ENCODE measurements around the gene APAF1.
A peak's percentile ranks its signal among the peaks of the same experiment; 100 is the strongest.
"Not testable (repeated sequence)": the region's sequence is repeated elsewhere in the genome, so short reads cannot be mapped to it uniquely, and the experiment has no call there.

The APAF1 gene

DNA sequence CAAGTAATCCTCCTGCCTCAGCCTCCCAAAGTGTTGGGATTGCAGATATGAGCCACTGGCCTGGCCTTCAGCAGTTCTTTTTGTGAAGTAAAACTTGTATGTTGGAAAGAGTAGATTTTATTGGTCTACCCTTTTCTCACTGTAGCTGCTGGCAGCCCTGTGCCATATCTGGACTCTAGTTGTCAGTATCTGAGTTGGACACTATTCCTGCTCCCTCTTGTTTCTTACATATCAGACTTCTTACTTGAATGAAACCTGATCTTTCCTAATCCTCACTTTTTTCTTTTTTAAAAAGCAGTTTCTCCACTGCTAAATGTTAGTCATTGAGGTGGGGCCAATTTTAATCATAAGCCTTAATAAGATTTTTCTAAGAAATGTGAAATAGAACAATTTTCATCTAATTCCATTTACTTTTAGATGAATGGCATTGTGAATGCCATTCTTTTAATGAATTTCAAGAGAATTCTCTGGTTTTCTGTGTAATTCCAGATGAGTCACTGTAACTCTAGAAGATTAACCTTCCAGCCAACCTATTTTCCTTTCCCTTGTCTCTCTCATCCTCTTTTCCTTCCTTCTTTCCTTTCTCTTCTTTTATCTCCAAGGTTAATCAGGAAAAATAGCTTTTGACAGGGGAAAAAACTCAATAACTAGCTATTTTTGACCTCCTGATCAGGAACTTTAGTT lies 88.7 kb downstream of the APAF1 start:
- DNase-seq, result no peak

DNA sequence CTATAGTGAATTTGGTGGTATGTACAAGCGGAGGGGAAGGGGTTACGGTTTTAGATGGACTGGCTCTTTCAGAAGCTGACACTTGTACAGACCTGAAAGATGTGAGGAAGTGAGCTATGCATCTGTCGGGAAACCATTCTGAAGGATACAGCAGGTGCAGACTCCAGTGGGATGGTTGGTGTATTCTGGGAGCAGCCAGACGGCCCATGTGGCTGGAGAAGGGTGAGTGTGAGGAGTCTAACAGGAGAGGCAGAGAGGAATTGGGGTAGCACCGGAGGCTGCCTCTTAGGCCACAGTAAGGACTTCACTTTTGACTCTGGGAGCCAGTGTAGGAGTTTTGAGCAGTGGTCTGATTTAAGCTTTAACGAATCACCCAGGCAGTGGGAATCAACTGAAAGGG lies 90.7 kb downstream of the APAF1 start:
- no peak for DNase-seq

DNA sequence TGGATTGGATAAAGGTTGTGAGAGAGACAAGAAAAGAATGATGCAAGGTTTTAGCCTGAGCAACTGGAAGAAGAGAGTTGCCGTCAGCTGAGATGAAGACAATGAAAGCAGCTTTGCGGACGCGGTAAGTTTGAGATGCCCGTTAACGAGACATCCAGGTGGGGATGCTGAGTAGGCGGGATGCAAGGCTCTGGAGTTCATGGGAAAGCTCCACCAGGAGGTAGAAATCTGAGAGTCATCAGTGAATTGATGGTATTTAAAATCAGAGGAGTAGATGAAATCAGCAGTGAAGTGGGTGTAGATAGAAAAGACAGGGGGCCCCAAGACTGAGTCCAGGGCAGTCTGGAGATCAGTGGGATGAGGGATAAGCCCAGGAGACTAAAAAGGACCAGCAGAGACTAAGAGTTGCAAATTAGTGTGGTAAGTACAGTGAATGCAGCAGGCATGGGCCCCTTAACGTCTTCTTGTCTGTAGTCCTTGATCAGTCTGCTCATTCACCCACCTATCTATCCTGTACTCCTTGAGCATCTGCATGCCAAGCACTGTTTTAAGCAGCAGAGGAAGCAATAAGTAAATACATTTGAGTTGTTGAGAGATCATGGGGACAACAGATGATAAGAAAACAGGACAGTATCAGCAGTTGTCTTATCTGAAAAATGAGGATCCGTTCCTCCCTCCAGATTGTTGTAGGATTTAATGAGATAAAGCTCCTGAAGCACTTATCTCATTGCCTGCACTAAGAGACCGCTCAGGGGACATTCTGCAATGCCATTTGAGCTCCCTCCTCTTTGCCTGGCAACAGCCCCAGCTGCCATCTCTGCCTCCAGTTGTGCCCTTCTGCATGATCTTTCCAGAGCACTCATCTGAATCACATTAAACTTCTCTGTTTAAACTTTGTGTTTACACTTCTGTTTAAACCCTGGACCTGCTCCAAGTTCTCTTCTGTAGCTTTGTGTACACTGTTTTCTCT lies 91.5 kb downstream of the APAF1 start:
- DNase-seq, result peak; percentile 34

DNA sequence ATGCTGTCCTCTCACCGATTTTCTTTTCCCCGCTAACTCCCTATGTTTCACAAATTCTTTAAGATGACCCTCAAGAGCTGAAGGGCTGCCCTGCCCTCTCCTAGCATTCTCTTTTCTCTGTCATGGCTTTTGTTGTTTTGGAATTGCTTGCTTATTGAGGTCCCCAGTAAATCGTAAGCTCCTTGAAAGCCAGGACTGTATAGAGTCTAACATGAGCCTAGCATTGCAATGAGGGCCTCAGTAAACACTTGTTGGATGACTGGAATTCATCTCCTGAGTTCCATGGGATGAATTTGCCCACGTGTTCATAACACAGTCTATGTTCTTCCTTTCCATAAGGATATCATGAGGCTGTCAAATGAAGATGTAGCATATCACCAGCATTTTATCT lies 92.2 kb downstream of the APAF1 start:
- no peak for DNase-seq

DNA sequence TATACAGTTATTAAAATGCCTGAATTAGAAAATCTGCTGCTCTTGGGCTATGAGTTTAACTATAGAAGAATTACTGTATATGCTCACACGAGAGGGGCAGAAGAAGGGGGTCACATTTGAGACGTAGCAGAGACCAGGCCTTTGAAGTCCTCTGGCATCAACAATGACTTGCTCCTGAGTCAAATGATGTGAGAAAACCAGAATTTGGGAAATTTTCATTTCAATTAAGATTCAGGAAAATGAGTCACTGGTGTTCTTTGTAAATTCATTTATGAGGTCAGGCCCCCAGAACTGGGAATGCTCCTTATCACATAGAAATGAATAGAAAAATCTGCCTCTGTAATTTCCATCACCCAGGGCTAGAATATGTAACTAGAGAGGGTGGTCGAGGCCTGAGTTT lies 92.9 kb downstream of the APAF1 start:
- DNase-seq, result no peak

DNA sequence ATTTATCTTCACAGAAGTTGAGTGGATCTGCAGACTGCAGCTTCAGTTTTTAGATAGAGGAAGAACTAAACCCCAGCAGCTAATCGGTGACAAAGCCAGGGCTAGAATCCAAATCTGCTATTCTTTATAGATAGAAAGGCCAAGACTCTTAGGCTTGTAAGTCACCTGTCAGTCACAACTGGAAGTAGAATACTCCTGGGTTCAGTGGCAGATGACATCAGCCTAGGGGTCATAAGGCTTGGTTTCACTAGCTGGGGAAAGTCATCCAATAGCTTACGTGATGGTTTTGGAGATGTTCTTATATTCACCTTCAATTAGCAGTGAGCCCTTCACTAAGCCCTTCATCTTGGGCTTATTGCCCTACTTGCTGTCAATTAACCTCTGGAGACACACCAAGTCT lies 93.4 kb downstream of the APAF1 start:
- DNase-seq, result no peak

DNA sequence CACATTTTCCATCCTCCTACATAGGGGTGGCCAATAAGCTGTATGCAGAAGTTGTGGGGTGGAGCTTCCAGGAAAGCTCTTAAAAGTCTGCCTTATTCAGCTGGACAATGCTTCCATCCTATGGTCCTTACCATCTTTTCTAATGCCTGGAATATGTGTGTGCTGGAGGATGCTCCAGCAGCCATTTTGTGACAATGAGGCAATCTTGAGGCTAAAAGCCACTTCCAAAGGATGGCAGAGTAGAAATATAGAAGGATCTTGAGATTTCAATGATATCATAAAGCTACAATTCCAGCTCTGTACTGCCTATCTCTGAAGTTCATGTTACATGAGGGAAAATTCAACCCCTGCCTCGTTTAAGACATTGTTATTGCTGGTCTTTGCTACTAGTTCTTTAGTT lies 95.7 kb downstream of the APAF1 start:
- no peak for DNase-seq

DNA sequence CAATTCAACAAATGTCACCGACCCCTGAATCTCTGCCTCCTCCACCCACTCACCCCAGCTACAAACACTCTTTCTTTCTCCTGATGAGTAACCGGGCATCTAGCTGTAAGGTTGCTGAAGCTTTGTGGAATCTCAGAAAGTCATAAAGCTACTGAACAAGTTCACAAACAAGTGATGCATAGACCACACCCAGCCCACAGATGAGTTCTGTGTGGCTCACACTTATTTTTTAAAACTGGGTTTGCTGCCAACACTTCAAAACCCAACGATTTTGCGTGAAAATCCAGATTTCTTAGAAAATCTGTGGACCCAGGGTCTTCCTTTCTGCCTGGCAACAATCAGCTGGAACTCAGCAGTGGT lies 96.1 kb downstream of the APAF1 start:
- DNase-seq, result no peak

DNA sequence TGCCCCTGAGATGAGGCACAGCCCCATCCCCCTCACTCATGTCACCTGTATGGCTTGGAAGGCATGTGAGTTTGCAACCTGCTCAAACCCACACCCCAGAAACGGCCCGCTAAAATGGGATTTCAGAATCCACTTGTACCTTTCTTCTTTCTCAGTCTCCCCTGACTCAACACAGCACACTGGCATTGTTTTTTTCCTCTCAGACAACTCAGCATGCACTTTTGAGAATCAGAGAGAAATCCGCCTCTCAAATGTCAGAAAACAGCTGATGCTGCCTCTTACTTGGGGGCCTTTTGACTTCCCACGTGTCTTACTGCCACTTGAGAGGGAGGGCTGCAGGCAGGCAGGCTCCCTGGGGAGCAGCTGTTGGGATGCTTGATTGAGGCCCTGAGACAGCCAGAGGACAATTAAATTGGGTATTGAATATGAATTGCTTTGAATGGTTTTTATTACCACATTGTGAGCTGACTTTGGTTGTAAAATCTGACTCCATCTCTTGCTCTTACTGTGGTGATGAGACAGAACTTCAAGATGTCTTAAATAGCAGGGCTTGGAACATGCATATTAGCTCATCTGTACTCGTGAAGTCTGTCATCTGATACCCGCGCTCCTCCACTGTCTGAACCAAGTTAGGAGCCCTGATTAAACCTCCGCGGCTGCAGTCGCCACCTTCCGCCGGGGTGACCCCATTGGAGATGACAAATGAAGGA lies 96.6 kb downstream of the APAF1 start:
- no peak for DNase-seq

DNA sequence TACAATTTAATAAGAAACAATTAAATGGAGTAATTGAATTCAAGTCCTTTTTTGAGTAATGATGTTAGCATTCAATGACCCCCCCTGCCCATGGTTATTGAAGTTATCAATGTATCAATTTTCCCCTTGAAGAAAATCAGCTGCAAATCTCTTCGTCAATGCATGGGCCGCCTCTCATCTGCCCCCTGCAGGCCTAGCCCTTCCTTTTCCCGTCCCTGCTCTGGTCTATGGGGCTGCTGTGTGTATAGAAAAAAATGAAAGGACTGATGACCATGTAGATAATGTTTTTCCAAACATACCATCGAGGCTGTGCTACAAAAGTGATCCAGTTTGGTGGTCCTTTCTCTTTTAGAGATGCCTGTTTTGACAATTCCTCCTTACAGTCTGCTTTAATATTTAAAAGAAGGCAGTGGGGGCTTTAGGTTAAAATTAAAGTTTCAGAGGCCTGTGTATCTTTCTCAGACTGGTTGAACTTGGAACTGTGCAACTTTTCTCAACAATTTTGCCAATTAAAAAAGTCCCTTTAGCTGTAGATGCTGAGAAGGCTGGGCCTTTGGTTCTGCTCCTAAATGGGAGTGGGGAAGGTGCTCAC lies 98.4 kb downstream of the APAF1 start:
- peak; percentile 64 for DNase-seq

DNA sequence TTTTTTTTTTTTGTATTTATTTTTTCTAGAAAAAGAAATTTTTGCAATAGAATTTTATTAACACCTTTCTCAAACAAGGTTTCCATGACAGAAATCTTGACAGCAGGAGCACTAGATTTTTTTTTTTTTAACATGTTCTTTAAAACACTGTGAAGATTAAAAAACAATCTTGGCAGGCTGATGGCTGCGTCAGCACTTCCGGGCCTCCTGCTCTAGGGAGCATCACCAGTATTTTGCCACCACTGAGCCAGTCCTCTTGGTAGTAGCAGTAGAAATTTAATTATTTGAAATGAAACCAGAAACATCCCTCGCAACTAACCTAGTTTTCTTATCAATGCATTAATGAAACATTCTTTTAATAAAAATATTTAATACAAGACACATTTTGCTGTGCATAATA lies 99.6 kb downstream of the APAF1 start:
- no peak for DNase-seq

DNA sequence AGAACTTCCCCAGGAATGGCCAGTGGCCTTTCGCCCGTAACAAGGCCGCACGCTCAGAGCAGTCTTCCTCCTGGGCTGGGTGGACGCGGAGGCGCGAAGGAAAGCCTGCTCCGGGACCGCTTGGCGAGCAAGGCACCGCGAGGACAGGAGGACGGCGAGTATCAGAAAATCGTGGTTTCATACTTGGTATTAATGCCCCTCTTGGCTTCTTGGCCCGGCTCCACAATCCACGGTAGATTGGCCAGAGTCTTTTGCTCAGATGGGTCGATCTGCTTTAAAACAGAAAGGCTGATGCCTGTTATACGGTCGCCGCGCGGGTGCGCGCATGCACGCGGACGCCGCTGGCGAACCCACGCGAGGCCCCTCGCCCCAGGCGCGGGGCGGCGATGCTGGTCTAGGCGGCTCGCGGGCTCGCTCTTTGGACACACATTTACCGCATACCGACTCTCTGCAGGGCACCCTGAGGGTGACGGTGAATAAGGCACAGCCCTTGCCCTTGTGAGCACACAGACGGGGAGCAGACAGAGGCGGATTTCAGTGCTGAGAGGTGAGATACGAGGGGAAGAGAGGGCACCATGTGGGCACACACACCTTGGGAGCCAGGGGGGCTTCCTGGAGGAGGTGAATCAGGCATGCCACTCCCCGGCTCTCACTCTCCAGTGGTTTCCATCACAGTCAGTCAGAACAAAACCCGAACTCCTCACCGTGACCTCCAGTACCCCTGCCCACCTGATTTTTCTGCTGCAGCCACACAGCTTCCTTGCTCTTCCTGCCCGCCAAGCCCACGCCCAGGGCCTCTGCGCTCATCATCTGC lies 100.7 kb downstream of the APAF1 start:
- DNase-seq, result no peak

DNA sequence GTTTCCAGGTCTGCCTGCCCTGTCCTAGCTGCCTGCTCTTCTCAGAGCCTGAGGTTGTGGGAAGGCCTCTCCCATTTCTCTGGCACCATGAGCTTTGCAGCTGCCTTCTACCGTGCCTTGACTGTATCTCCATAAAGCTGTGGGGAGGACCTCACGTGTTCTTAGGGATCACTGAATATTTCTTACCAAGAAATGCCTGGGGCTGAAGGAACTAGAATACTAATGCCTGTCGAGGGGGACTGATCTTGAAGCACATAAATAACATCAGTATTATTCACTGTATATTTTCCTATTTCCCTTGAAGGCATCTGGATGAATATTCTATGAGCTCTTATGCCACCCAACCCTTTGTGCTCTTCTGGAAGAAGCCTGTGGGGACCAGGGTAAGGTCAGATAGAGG lies 103.4 kb downstream of the APAF1 start:
- no peak for DNase-seq

DNA sequence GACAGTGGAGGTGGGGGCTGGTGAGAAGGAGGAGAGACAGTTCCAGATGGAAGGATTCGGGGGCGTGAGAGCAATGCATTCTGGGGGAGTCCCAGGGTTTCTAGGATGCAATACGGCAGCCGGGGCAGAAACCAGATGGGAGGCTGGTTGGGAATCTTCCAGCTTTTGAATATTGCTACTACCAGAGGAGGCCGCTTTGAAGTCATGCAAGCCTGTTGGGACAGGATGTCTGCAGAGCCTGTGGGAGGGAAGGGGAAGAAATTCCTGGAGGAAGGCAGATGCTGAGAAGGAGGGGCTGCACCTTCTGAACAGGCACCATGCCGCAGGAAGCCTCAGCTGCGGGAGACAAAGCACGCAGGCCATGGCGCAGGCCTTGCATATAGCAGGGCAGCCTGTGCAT lies 105.4 kb downstream of the APAF1 start:
- DNase-seq, result no peak

DNA sequence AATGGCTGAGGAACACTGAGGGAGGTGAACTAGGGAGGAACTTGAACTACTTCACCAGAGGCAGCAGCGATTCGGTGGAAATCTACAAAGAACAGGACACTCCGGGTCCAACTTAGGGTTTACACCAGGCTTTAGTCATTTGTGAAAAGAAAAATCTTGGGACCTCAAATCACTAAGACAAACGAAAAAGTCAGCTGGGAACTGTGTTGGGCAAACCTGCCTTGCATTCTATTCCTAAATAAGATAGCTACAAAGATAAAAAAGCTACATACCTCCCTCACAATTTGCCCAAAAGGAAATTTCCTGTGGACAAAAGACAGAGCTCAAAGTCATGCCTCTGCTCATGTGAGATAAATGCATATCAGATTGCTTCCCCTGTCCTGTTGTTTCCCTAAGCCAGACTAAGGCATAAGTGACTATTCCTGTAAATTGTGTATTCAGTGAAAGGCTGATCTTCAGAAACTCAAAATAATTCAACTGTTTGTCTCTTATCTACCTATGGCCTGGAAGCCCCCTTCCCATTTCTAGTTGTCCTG lies 106.6 kb downstream of the APAF1 start:
- peak; percentile 54 for DNase-seq

DNA sequence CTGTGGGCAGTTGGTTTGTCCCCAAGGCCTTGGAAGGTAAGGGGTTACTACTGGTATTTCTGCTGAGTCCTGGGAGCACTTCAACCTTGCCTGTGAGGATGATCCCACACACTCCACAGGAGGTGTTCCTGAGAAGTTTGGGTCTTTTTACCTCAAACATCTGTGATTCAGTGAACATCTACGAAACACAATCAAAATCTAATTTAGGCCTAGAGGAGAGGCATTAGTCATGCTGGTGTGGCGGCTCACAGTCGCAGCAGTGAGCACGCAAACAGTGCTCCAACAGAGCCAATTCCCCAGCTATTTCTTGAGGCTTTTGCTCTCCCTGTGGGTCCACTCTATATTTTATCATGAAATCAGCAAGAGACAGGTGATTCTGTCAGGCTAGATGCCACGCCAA lies 107.6 kb downstream of the APAF1 start:
- no peak for DNase-seq

DNA sequence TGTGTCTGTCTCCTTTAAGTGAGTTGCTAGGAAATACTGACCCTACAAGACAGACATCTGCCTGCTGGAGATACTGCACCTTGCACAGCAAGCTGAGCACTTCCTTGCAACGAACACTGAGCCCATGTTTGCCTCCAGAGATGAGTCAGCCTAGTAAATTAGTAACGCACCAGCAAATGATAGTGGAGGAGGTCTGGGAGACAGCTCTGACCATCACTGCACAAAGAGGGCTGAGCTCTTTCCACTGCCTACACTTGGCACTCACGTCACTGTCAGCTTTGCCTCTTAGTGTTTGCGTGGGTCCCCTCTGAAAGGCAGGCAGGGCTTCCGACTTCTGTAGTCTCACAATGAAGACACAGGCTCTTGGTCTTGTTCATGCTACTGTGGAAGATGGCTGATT lies 109.0 kb downstream of the APAF1 start:
- DNase-seq, result peak; percentile 36

DNA sequence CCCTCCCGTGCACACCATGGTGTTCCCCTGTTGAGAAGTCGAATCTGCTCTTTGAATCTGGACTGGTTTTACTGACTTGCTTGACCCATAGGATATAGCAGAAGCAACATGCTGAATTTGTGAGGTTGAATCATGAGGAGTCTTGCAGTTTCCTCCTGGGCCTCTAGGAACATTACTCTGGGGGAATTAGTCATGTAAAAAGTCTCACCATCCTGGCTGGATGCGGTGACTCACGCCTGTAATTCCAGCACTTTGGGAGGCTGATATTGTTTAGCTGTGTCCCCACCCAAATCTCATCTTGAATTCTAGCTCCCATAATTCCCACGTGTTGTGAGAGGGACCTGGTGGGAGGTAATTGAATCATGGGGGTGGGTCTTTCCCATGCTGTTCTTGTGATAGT lies 110.8 kb downstream of the APAF1 start:
- not testable (repeated sequence) for DNase-seq

DNA sequence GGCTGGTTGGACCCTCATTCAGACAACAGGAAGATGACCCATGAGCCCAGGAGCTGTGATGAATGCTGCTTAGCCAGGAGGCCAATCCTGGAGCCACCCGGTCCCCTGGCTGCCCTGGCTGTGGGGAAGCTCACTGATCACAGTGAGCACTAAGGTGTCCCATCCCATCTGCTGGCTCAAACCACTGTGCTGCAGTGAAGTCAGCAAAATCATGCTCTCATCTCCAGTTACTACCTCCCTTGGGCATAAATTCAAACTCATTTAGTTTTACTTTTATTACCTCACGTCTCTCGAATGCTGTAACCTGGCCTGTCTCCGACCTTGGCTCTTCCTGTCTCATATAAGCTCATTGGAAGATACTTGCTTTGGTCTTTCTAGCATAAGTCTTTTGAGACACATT lies 112.4 kb downstream of the APAF1 start:
- DNase-seq, result no peak

DNA sequence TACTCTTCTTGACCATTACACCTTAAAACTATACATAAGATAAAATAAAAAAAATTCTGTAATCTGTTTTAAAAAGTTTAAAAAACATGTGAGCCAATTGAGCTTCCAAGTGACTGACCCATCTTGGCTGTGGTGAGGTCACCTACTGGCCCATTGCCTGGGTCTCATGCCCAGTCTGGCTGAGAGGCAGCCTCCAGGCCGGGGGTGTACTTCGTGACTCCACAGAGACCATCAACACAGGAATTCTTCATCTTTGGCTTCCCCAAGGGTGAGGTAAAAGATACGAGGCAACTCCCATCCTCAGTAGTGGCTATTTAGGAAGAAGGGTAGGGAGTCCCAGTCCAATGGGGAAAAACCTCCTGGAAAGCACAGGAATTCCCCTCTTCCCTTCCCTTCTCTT lies 113.2 kb downstream of the APAF1 start:
- DNase-seq, result no peak

DNA sequence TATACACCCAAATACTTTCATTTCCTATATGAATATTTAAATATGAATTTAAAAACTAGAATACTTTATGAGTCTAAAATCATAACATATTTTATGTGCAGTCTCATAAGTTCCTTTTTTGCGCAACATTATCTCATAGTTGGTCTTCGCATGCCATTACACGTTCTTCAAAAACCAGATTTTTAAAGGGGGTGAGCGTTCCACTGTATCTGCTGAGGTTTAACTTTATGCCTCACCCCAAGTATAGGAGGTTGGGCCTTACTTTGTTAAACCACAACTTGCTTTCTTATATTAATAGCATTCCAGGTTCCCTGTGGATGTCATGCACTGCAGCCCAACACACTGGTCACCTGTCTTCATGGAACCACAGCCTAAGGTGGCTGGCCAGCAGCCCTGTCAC lies 118.6 kb downstream of the APAF1 start:
- no peak for DNase-seq

DNA sequence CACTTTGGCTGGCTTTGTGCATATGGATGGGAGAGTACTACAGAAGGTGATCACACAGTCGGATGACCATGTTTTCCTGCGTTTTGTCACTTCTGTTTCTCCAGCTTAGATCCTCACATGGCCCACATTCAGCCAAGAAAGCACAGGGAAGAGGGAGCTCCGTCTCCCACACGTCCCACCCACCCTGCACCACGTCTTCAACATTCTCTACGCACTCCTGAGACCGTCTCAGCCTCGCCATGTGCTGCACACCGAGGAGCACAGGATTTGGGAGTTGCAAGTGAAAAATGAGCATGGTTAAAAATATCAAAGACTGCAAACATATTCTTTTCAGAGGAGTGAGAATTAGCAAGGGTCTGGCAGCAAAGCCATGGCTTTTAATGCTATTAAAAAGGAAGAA lies 122.2 kb downstream of the APAF1 start:
- no peak for DNase-seq
